HepG2 (cell line): ENCODE measurements around the gene HK2. TPM values are rescaled to one million over a fixed set of nuclear protein-coding genes. Genes with fewer than 3 reads are reported as not detected.

Experiments used
- DNMT1 ChIP-seq: sonication (generic); formaldehyde crosslinking; IDR thresholded peaks from 2 replicates; pipeline ENCODE4 v1.5.1; 2020; ENCODE audit warnings: mild to moderate bottlenecking, missing genetic modification reagents
- HMG20A ChIP-seq: IDR thresholded peaks from 2 replicates; pipeline ENCODE4 v1.6.1; 2016; ENCODE audit warnings: borderline replicate concordance
- MBD4 ChIP-seq: IDR thresholded peaks from 2 replicates; pipeline ENCODE4 v1.6.1; 2012; ENCODE audit warnings: low read length, inconsistent platforms, borderline replicate concordance
- MTA3 ChIP-seq: sonication (generic); formaldehyde crosslinking; IDR thresholded peaks from 2 replicates; pipeline ENCODE4 v1.4.0; 2020; ENCODE audit warnings: missing genetic modification reagents
- PAX8 ChIP-seq: sonication (generic); formaldehyde crosslinking; IDR thresholded peaks from 2 replicates; pipeline ENCODE4 v1.8.0; 2022; ENCODE audit warnings: mild to moderate bottlenecking, missing genetic modification reagents, borderline replicate concordance
- RCOR2 ChIP-seq: IDR thresholded peaks from 2 replicates; pipeline ENCODE4 v1.6.1; 2016; ENCODE audit warnings: missing biosample characterization, missing genetic modification reagents
- SMARCC2 ChIP-seq: fragments of 450-650 bp; IDR thresholded peaks from 2 replicates; pipeline ENCODE4 v1.6.1; 2017; ENCODE audit warnings: antibody characterized with exemption, mild to moderate bottlenecking
- SNAPC4 ChIP-seq: sonication (generic); formaldehyde crosslinking; IDR thresholded peaks from 2 replicates; pipeline ENCODE4 v1.4.0; 2020; ENCODE audit warnings: mild to moderate bottlenecking, missing genetic modification reagents
- TARDBP ChIP-seq: sonication (generic); formaldehyde crosslinking; IDR thresholded peaks from 2 replicates; pipeline ENCODE4 v1.8.0; 2022; ENCODE audit warnings: mild to moderate bottlenecking, missing genetic modification reagents
- ZFP91 ChIP-seq: sonication (generic); formaldehyde crosslinking; IDR thresholded peaks from 2 replicates; pipeline ENCODE4 v1.9.0; 2022; ENCODE audit warnings: missing genetic modification reagents, mild to moderate bottlenecking, borderline replicate concordance
- ZNF326 ChIP-seq: sonication (generic); formaldehyde crosslinking; IDR thresholded peaks from 2 replicates; pipeline ENCODE4 v1.4.0; 2020; ENCODE audit warnings: missing genetic modification reagents, borderline replicate concordance
- ZNF503 ChIP-seq: sonication (generic); formaldehyde crosslinking; IDR thresholded peaks from 2 replicates; pipeline ENCODE4 v1.4.0; 2020; ENCODE audit warnings: missing genetic modification reagents
- ZNF569 ChIP-seq: sonication (generic); formaldehyde crosslinking; IDR thresholded peaks from 2 replicates; pipeline ENCODE4 v1.5.0; 2020; ENCODE audit warnings: mild to moderate bottlenecking, missing genetic modification reagents, moderate library complexity, borderline replicate concordance
- ZNF577 ChIP-seq: sonication (generic); formaldehyde crosslinking; IDR thresholded peaks from 2 replicates; pipeline ENCODE4 v1.4.0; 2020; ENCODE audit warnings: mild to moderate bottlenecking, low read depth, missing genetic modification reagents, borderline replicate concordance
- polyA plus RNA-seq, 8 experiments: library from polyadenylated mRNA; depleted of rRNA in 3 of 8; stranded (reverse) in 7 of 8; unstranded in 1 of 8; fragments of >200 nt; fragmentation: Illumina TruSeq in 4 of 8; extraction: Trizol in 4 of 8; gene quantifications; 2 replicates each; pipeline versions ENCODE4 v1.2.1 to v1.2.3, GENCODE V29; 2011 to 2016; ENCODE audit warnings: low read depth in 4 of 8, missing spikeins in 1 of 8, mixed read lengths in 1 of 8; ENCODE audit not compliant: insufficient read depth in 1 of 8
- total RNA-seq, 5 experiments: library from RNA; depleted of rRNA; stranded (reverse); fragments of >200 nt; fragmentation: Illumina TruSeq; extraction: Trizol; gene quantifications; 2 replicates each; pipeline ENCODE4 v1.2.3, GENCODE V29; 2016; ENCODE audit warnings: low read depth in 1 of 5
- TF ChIP-seq, protein P1 (sequence below): sonication (generic); formaldehyde crosslinking; IDR thresholded peaks from 2 replicates; pipeline ENCODE4 v1.4.0; 2020; ENCODE audit warnings: missing genetic modification reagents

The HK2 gene
- total and polyA plus RNA-seq, 2 of the 13 experiments (the other 11 are each of a cell fraction or from before 2014, with no cell fraction given), result 13.2 to 101 TPM

DNA sequence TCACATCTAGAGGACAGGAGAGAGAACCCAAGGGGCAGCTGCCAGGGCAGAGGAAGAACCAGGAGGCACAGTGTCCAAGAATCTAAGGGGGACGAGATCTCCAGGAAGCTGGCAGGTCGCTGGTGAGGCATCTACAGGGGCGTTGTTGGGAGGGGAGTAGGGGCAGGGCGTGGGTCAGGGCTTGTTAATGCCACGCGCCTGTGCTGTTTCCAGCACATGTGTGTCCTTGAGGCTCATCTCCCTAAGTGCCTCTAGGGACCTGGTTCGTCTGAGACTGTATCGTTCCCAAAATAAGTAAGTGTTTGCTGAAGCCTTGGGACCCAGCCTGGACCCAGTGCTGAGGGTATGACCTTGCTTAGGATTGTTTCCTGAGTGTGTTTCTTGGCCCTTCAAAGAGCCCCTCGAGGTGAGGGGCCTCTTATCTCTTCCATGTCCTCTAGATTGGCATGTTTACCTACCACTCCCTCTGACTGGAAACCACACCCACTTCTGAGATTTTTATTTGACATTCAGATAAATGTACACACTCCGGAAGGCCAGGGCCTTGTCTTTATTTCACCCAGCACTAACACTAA, 22.2 kb downstream of the HK2 start (continued):
- TF ChIP-seq SNAPC4 (0 out of 2 replicates have a peak, but pooled peaks have one; percentile 71), MBD4 (0 out of 2 replicates have a peak, but pooled peaks have one; percentile 21), PAX8 (no peak), DNMT1 (no peak), ZNF326 (CRISPR knock-in tag) (no peak), SMARCC2 (no peak), ZNF569 (CRISPR knock-in tag) (no peak; the same call in 1 of the 2 replicates), TARDBP (CRISPR knock-in tag) (peak; percentile 76), MTA3 (CRISPR knock-in tag) (no peak), ZFP91 (0 out of 2 replicates have a peak, but pooled peaks have one; percentile 17), ZNF577 (CRISPR knock-in tag) (no peak), HMG20A (CRISPR knock-in tag) (peak; percentile 95), ZNF503 (CRISPR knock-in tag) (peak; percentile 96), RCOR2 (CRISPR knock-in tag) (peak; percentile 83)
- TF ChIP-seq, protein P1, sequence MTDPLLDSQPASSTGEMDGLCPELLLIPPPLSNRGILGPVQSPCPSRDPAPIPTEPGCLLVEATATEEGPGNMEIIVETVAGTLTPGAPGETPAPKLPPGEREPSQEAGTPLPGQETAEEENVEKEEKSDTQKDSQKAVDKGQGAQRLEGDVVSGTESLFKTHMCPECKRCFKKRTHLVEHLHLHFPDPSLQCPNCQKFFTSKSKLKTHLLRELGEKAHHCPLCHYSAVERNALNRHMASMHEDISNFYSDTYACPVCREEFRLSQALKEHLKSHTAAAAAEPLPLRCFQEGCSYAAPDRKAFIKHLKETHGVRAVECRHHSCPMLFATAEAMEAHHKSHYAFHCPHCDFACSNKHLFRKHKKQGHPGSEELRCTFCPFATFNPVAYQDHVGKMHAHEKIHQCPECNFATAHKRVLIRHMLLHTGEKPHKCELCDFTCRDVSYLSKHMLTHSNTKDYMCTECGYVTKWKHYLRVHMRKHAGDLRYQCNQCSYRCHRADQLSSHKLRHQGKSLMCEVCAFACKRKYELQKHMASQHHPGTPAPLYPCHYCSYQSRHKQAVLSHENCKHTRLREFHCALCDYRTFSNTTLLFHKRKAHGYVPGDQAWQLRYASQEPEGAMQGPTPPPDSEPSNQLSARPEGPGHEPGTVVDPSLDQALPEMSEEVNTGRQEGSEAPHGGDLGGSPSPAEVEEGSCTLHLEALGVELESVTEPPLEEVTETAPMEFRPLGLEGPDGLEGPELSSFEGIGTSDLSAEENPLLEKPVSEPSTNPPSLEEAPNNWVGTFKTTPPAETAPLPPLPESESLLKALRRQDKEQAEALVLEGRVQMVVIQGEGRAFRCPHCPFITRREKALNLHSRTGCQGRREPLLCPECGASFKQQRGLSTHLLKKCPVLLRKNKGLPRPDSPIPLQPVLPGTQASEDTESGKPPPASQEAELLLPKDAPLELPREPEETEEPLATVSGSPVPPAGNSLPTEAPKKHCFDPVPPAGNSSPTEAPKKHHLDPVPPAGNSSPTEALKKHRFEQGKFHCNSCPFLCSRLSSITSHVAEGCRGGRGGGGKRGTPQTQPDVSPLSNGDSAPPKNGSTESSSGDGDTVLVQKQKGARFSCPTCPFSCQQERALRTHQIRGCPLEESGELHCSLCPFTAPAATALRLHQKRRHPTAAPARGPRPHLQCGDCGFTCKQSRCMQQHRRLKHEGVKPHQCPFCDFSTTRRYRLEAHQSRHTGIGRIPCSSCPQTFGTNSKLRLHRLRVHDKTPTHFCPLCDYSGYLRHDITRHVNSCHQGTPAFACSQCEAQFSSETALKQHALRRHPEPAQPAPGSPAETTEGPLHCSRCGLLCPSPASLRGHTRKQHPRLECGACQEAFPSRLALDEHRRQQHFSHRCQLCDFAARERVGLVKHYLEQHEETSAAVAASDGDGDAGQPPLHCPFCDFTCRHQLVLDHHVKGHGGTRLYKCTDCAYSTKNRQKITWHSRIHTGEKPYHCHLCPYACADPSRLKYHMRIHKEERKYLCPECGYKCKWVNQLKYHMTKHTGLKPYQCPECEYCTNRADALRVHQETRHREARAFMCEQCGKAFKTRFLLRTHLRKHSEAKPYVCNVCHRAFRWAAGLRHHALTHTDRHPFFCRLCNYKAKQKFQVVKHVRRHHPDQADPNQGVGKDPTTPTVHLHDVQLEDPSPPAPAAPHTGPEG, result no peak; the same call in 1 of the 2 replicates
